Measurements from ENCODE around the gene TPI1. TPM values are rescaled to one million over a fixed set of nuclear protein-coding genes. Genes with fewer than 3 reads are reported as not detected.

Gene TPI1
- polyA plus RNA-seq, 1 of the 3 experiments (the other 2 are of a cell fraction) = 1,175 TPM

- peak overlapping the region; percentile 58; the same call in 1 of the 2 replicates for H3K4me2 ChIP-seq
- no peaks in the 10 kb centered on the region for H3K36me3 ChIP-seq (replicated peaks in 1 of 2; ENCODE audit: control insufficient read depth in 1 of 2, insufficient read depth in 2 of 2, low read length in 1 of 2)
- H3F3A ChIP-seq (replicated peaks; ENCODE audit: insufficient read depth) = peaks cover 8% of the 10 kb centered on the region
- DNase-seq = no peak
- no peaks in the 10 kb centered on the region for H3K9me2 ChIP-seq
- WGBS (ENCODE audit: low lambda C conversion rate) = 89% methylated on average over 12 of the region's 12 CpGs
- H3K27ac ChIP-seq (ENCODE audit: low read depth in 2 of 2, low read length in 1 of 2) = no peak overlapping the region; a peak in 1 of 4 replicates
- H3K4me3 ChIP-seq (ENCODE audit: low read depth in 2 of 2, low read length in 1 of 2) = 0 out of 4 replicates have a peak overlapping the region, but pooled peaks of 1 of the 2 experiments have one; percentile 50
- H4K20me1 ChIP-seq (ENCODE audit: insufficient read depth) = no peaks in the 10 kb centered on the region
- no peaks in the 10 kb centered on the region for H3K9me3 ChIP-seq
- no peaks in the 10 kb centered on the region for H3K27me3 ChIP-seq (ENCODE audit: insufficient read depth)
- POLR2A ChIA-PET = interaction anchor here (1.5 to 7.0 kb wide), 2 partner anchors 27 to 71 kb away, joined by 4 to 46 read pairs; partner anchors contain the start of genes CDCA3, MLF2 and USP5
- H3K4me1 ChIP-seq (ENCODE audit: control insufficient read depth in 1 of 2, insufficient read depth in 2 of 2, low read depth in 1 of 2, low read length in 1 of 2) = peaks cover 24 to 61% of the 10 kb centered on the region in 2 experiments; a peak in 3 of 4 replicates
- H2AFZ ChIP-seq (ENCODE audit: low read depth) = no peak overlapping the region
- peaks cover 19% of the 10 kb centered on the region for H3K79me2 ChIP-seq (ENCODE audit: insufficient read depth)
- CTCF ChIA-PET = interaction anchor here (0.9 to 14.1 kb wide), 30 partner anchors 8 to 211 kb away, joined by 3 to 246 read pairs (median 8); partner anchors contain the start of genes CD4, CDCA3, GNB3 and LAG3
- TF ChIP-seq TAF1 (IDR thresholded peaks at IDR 0.05; ENCODE audit: borderline replicate concordance, low read depth, low read length) (no peak), PBX3 (IDR thresholded peaks at IDR 0.05) (no peak), FOXJ3 (CRISPR knock-in tag; IDR thresholded peaks at IDR 0.05) (no peak), SMC3 (IDR thresholded peaks at IDR 0.05; ENCODE audit: low read depth, low read length) (no peak), NRF1 (IDR thresholded peaks at IDR 0.05; ENCODE audit: low read depth, low read length) (no peak), FOSL2 (IDR thresholded peaks at IDR 0.05; ENCODE audit: borderline replicate concordance, low read depth) (no peak), EZH2phosphoT487 (IDR thresholded peaks at IDR 0.05; ENCODE audit: borderline replicate concordance, low read depth) (no peak)
- no peak overlapping the region for H3K9ac ChIP-seq
Observed at GRCh38 chr12:6824901-6825381, 42.4 kb upstream of the TPI1 start.

GRCh38 chr12:6825398-6826124, 41.8 kb upstream of the TPI1 start:
- Histone ChIP-seq H3K4me3 (ENCODE audit: low read depth in 2 of 2, low read length in 1 of 2) (peak overlapping the region in 1 of 2 experiments; percentile 50; a peak in 2 of 4 replicates), H3K9me2 (no peaks in the 10 kb centered on the region), H2AFZ (ENCODE audit: low read depth) (no peak overlapping the region), H3K9me3 (no peaks in the 10 kb centered on the region), H3K79me2 (ENCODE audit: insufficient read depth) (peaks cover 25% of the 10 kb centered on the region), H3F3A (replicated peaks; ENCODE audit: insufficient read depth) (peaks cover 8% of the 10 kb centered on the region), H3K9ac (no peak overlapping the region), H3K36me3 (replicated peaks in 1 of 2; ENCODE audit: control insufficient read depth in 1 of 2, insufficient read depth in 2 of 2, low read length in 1 of 2) (peaks cover under 1 to 4% of the 10 kb centered on the region in 2 experiments), H3K27ac (ENCODE audit: low read depth in 2 of 2, low read length in 1 of 2) (peak overlapping the region in 1 of 2 experiments; percentile 35; a peak in 1 of 4 replicates), H4K20me1 (ENCODE audit: insufficient read depth) (no peaks in the 10 kb centered on the region), H3K27me3 (ENCODE audit: insufficient read depth) (no peaks in the 10 kb centered on the region), H3K4me2 (peak overlapping the region; percentile 58; the same call in 1 of the 2 replicates), H3K4me1 (ENCODE audit: control insufficient read depth in 1 of 2, insufficient read depth in 2 of 2, low read depth in 1 of 2, low read length in 1 of 2) (peaks cover 23 to 60% of the 10 kb centered on the region in 2 experiments; a peak in 3 of 4 replicates)
- peak; percentile 92 for DNase-seq
- ChIA-PET POLR2A (interaction anchor here (1.5 to 7.0 kb wide), 2 partner anchors 26 to 72 kb away, joined by 4 to 46 read pairs; partner anchors contain the start of genes CDCA3, MLF2 and USP5), CTCF (interaction anchor here (0.9 to 14.1 kb wide), 33 partner anchors 9 to 222 kb away, joined by 3 to 246 read pairs (median 8); partner anchors contain the start of genes CD4, CDCA3, GNB3 and LAG3)
- 15% methylated on average over 9 of the region's 19 CpGs for WGBS (ENCODE audit: low lambda C conversion rate)
- 0 out of 2 replicates have a peak, but pooled peaks have one; percentile 16 for TF ChIP-seq TAF1 (IDR thresholded peaks at IDR 0.05; ENCODE audit: borderline replicate concordance, low read depth, low read length)
- TF ChIP-seq CTCF (IDR thresholded peaks at IDR 0.05) = peak; percentile 88
- no peak for TF ChIP-seq USF2 (IDR thresholded peaks at IDR 0.05; ENCODE audit: borderline replicate concordance, low read depth, low read length)
- TF ChIP-seq RCOR1 (IDR thresholded peaks at IDR 0.05; ENCODE audit: low read length) = peak; percentile 61; the same call in 1 of the 2 replicates
- peak; percentile 78 for TF ChIP-seq SMC3 (IDR thresholded peaks at IDR 0.05; ENCODE audit: low read depth, low read length)
- peak; percentile 64 for TF ChIP-seq MXI1 (IDR thresholded peaks at IDR 0.05; ENCODE audit: low read depth, low read length)
- TF ChIP-seq MAX (IDR thresholded peaks at IDR 0.05; ENCODE audit: low read depth) = peak; percentile 34; the same call in 1 of the 2 replicates
- peak; percentile 94 for TF ChIP-seq RAD21 (IDR thresholded peaks at IDR 0.05; ENCODE audit: low read length)
- peak; percentile 46; the same call in 1 of the 2 replicates for TF ChIP-seq PBX3 (IDR thresholded peaks at IDR 0.05)
- peak; percentile 7 for TF ChIP-seq CHD2 (IDR thresholded peaks at IDR 0.05; ENCODE audit: low read length, partially characterized antibody)
- TF ChIP-seq ZBTB33 (IDR thresholded peaks at IDR 0.05; ENCODE audit: borderline replicate concordance, low read depth) = no peak

Measured in SK-N-SH (cell line).